UCSD-AML1 (cell line): ENCODE measurements around the gene TNFAIP3.
"Not testable (repeated sequence)": the region's sequence is repeated elsewhere in the genome, so short reads cannot be mapped to it uniquely, and the experiment has no call there.

Experiments
- DNase-seq: peaks from one replicate; lab custom pipeline; 2025; ENCODE audit not compliant: unreplicated experiment; lab: John Stamatoyannopoulos, UW

The TNFAIP3 gene

GRCh38 chr6:137866914-137867684, at the start of gene TNFAIP3:
TNFAIP3 (plus strand) TSS chr6:137867259; CDS start chr6:137871228, 3,969 bp downstream.
- peak; percentile 93 for DNase-seq

- no peak for DNase-seq
These were observed 48.6 kb upstream of the TNFAIP3 start for GRCh38 chr6:137818440-137818839.

- no peak for DNase-seq
These were observed 47.3 kb upstream of the TNFAIP3 start for GRCh38 chr6:137819740-137820139.

- DNase-seq, result no peak
These were observed 46.6 kb upstream of the TNFAIP3 start for GRCh38 chr6:137820425-137820824.

GRCh38 chr6:137820952-137821351, 46.1 kb upstream of the TNFAIP3 start:
- no peak for DNase-seq

GRCh38 chr6:137821491-137821890, 45.6 kb upstream of the TNFAIP3 start:
- DNase-seq, result no peak

- DNase-seq, result no peak
These were observed 43.1 kb upstream of the TNFAIP3 start for GRCh38 chr6:137823826-137824555.

- no peak for DNase-seq
These were observed 42.5 kb upstream of the TNFAIP3 start for GRCh38 chr6:137824556-137824879.

- no peak for DNase-seq
These were observed 42.2 kb upstream of the TNFAIP3 start for GRCh38 chr6:137824896-137825295.

GRCh38 chr6:137827411-137827940, 39.6 kb upstream of the TNFAIP3 start:
- no peak for DNase-seq

GRCh38 chr6:137827977-137828810, 38.9 kb upstream of the TNFAIP3 start:
- no peak for DNase-seq

GRCh38 chr6:137829641-137830083, 37.4 kb upstream of the TNFAIP3 start:
- DNase-seq, result no peak

GRCh38 chr6:137830511-137830911, 36.5 kb upstream of the TNFAIP3 start:
- no peak for DNase-seq

GRCh38 chr6:137832110-137832509, 34.9 kb upstream of the TNFAIP3 start:
- DNase-seq, result no peak

- no peak for DNase-seq
These were observed 32.6 kb upstream of the TNFAIP3 start for GRCh38 chr6:137834508-137834907.

GRCh38 chr6:137836788-137837187, 30.3 kb upstream of the TNFAIP3 start:
- DNase-seq, result no peak

- DNase-seq, result not testable (repeated sequence)
These were observed 29.0 kb upstream of the TNFAIP3 start for GRCh38 chr6:137838090-137838489.

GRCh38 chr6:137838597-137838996, 28.5 kb upstream of the TNFAIP3 start:
- DNase-seq, result not testable (repeated sequence)

- DNase-seq, result no peak
These were observed 28.0 kb upstream of the TNFAIP3 start for GRCh38 chr6:137839076-137839475.

GRCh38 chr6:137840252-137840651, 26.8 kb upstream of the TNFAIP3 start:
- no peak for DNase-seq

- no peak for DNase-seq
These were observed 23.8 kb upstream of the TNFAIP3 start for GRCh38 chr6:137843211-137843610.
